Fibroblast of villous mesenchyme (primary cell): ENCODE measurements around the gene TXNL4A. TPM values are rescaled to one million over a fixed set of nuclear protein-coding genes. Genes with fewer than 3 reads are reported as not detected.
A peak's percentile ranks its signal among the peaks of the same experiment; 100 is the strongest.
"Not testable (repeated sequence)": the region's sequence is repeated elsewhere in the genome, so short reads cannot be mapped to it uniquely, and the experiment has no call there.

Experiments
- DNase-seq: peaks from one replicate; pipeline ENCODE4 v3.0.0-alpha.2; 2010; ENCODE audit warnings: low read depth
- H3K4me3 ChIP-seq: 2 replicates; pipeline ENCODE4 v1.5.1; 2011; ENCODE audit warnings: low read depth, mild to moderate bottlenecking, low read length
- total RNA-seq: library from RNA; depleted of rRNA; stranded (reverse); fragments of >200 nt; gene quantifications from 2 replicates; pipeline ENCODE4 v1.2.3, GENCODE V29; 2012
- TF ChIP-seq, protein P1 (sequence below): IDR thresholded peaks from 2 replicates; pipeline ENCODE4 v1.5.1; 2012; ENCODE audit warnings: low read depth, mild to moderate bottlenecking, low read length; ENCODE audit not compliant: insufficient read depth

TXNL4A gene
- total RNA-seq, 1 donor = 46.6 TPM

DNA sequence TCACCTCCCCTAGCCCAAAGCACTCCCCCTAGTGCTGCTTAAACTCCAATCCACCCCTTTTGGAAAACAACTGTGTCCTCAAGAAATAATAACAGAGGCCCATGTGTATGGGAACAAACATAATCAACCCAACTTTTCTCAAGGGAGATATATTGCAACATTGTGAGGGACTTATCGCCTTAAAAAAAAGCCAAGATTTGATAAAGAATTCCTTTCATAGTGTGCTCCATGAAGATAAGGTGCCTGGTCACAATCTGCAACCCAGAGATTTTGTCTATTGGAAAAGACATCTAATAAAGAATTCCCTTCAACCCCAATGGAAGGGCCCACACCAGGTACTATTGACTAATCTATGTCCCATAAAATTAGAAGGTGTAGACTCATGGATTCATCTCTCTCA lies 41.3 kb upstream of the TXNL4A start:
- no peak overlapping the region for H3K4me3 ChIP-seq
- no peak for DNase-seq
- TF ChIP-seq, protein P1, sequence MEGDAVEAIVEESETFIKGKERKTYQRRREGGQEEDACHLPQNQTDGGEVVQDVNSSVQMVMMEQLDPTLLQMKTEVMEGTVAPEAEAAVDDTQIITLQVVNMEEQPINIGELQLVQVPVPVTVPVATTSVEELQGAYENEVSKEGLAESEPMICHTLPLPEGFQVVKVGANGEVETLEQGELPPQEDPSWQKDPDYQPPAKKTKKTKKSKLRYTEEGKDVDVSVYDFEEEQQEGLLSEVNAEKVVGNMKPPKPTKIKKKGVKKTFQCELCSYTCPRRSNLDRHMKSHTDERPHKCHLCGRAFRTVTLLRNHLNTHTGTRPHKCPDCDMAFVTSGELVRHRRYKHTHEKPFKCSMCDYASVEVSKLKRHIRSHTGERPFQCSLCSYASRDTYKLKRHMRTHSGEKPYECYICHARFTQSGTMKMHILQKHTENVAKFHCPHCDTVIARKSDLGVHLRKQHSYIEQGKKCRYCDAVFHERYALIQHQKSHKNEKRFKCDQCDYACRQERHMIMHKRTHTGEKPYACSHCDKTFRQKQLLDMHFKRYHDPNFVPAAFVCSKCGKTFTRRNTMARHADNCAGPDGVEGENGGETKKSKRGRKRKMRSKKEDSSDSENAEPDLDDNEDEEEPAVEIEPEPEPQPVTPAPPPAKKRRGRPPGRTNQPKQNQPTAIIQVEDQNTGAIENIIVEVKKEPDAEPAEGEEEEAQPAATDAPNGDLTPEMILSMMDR = no peak

DNA sequence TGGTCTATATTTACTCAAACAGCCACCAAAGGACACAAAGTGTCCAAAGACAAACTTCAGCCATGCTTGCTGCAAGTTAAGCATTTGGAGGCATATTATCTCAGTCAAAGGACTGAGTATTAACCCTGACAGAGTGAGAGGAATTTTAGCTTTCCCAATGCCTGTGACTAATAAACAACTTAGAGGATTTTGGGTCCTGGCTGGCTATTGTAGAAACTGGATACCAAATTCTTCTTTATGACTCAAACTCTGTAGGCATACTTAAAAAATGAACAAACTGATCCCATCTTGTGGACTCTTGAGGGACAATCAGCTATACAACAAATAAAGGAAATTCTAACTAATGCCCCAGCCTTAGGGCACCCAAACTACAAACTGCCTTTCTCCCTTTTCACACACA lies 39.4 kb upstream of the TXNL4A start:
- H3K4me3 ChIP-seq = not testable (repeated sequence)
- DNase-seq = peak; percentile 26

DNA sequence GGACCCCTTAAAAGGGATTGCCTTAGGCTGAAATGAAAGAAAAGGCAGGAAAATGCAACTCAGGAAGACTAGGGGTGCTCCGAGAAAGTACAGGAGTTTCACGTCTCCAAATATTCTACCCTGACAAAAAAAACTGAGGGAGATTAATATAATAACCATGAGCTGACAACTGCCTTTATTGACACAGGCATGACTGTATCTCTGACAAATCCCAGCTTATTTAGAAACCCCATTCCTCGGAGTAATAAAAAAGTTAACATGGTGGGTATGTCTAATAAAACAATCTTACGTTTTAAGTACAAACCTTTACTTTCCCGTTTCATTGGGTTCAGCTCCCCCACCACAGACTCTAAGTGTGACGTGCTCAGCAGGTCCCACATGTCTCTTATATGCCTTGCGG lies 38.0 kb upstream of the TXNL4A start:
- no peak for DNase-seq

DNA sequence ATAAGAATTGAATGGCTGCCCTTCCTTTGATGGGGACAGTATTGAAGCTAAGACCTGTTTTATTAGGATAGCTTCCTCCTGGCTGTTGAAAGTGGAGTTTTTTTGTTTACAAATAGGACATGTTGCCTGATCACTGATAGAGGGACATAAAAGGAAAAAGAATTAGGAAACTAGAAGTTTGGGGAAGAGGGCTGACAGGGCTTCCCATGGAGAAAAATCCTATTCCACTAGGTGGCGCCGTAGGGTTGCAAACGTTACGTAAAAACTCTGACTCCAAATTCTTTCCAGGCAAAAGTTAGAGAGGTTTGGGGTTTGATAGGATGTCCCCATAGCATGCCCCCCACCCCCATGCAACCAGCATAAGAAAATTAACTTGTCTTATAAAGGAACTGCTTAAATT lies 34.8 kb upstream of the TXNL4A start:
- TF ChIP-seq, protein P1 = peak; percentile 20
- H3K4me3 ChIP-seq = no peak overlapping the region
- no peak for DNase-seq

More for the DNA sequence above, 38.0 kb upstream of the TXNL4A start:
- TF ChIP-seq, protein P1 = no peak
- no peak overlapping the region for H3K4me3 ChIP-seq

DNA sequence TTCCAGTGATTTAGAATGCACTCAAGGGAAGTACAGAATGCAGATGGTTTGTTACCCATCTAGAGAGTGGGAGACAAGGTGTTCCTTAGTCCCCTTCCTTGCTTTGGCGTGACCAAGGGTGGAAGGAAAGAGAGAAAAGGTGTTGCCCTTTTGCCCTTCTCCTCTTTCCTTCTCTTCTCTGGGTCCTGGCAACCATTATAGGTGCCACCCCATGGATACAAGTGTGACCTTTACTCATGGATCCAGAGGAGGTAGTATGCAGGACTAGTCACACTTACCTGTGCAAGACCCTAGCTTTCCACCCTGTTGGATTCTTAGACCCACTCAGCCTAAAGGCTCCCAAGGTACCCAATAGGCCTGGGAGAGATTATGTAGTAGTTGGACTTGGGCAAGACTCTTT lies 34.2 kb upstream of the TXNL4A start:
- DNase-seq = peak; percentile 41
- TF ChIP-seq, protein P1 = no peak
- no peak overlapping the region for H3K4me3 ChIP-seq

DNA sequence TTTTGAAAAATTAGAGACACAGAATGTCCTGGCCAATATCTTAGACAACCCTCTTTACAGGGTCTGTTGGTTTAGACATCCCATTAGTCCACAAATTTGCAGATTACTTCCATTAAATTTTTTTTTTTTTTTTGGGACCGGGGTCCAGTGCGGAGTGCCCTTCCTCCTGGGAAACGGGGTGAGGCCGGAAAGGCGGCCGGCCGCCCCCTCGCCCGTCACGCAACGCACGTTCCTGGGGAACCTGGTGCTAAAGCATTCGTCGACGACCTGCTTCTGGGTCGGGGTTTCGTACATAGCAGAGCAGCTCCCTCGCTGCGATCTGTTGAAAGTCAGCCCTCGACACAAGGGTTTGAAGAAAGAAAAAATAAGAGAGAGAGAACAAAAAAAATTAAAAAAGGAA lies 24.4 kb upstream of the TXNL4A start:
- no peak overlapping the region for H3K4me3 ChIP-seq
- TF ChIP-seq, protein P1 = no peak
- DNase-seq = no peak

DNA sequence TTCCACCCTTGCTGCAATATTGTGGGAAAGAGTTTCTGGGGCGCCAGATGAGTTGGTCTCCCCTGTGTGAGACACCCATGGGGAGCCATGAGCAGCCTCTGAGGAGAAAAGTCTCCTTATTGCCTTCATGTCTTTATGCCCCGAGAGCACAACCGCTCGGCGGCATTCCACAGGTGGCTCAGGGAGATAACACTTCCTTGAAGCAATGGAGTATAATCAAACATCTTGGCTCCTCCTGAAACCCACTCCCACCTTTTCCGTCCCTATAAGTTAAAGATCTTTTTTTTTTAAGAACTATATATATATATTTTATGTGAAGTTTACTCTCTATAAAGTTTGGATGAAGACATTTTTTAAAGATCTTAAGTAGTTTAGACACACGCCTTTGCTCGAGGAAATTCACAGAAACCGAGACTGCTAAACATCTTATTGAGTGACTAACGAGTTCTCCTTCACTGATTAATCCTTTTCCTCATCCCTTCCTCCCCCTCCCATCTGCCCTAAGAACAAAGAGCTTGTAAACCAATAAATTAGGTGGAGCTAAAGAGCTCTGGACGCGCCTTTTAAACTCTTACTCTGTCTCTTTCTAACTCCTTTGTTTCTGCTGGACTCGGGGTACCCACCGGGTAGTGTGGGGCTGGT lies 23.3 kb upstream of the TXNL4A start:
- not testable (repeated sequence) for DNase-seq, H3K4me3 ChIP-seq

DNA sequence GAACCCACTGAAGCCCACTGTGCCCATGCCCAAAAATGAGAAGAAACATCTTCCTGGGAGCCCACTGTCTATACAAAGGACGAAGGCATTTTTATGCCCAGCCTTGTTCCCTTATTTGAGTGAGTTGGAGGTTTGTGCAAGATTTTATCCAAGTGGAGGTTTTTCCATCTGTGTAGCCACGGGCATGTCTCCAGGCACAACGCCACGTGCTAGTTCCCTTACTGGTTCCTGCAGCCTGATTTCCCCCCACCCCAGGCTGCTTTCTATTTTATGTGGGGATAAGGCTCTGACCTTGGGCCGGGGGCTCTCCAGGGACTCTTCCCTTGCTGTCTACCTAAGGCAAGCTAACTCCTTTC lies 22.2 kb upstream of the TXNL4A start:
- TF ChIP-seq, protein P1 = no peak
- H3K4me3 ChIP-seq = no peak overlapping the region
- DNase-seq = no peak
